Esophagus squamous epithelium (tissue), 4 donors: ENCODE data around the gene KAZN.

ENCODE experiments used
- CTCF ChIP-seq, 6 experiments: fragments of 450-650 bp in 4 of 6; fragments of 200-600 bp in 2 of 6; sonication (generic) in 2 of 6; IDR thresholded peaks; one replicate each; pipeline ENCODE4 v1.5.1; 2016 to 2019; ENCODE audit warnings: antibody characterized with exemption in 6 of 6, mild to moderate bottlenecking in 4 of 6, moderate library complexity in 4 of 6
- POLR2A ChIP-seq, 4 donors: fragments of 450-650 bp; IDR thresholded peaks; one replicate each; pipeline ENCODE4 v1.6.1; 2017; ENCODE audit warnings: antibody characterized with exemption in 4 of 4, mild to moderate bottlenecking in 4 of 4, moderate library complexity in 3 of 4

DNA sequence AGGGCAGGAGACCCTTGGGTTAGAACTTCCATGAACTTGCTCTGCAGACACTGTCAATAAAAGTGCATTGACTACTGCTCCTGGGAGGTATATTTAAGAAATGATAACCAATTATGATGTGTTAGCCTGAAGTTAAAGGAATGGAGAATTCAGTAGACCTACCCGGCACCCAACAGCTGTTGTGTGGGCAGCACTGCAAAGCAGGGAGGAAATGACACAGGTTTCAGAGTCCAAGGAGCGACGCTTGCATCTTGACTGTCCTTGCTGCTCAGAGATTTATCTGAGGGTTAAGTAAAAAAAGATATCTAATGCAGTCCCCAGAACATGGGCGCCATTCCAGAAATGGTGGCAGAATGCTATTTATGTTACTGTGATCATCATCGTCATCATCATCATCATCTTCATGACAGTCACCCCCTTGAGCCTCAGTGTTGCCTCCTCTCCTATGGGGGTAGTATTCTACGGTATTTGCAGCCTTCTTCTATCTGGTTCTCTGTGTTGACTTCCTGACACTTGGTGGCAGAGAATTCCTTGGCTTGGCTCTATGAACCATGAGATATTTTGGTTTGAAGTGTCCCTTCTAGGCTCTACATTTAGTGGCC lies 225.9 kb downstream of the KAZN start:
- TF ChIP-seq CTCF (IDR thresholded peaks at IDR 0.05) (no peak), POLR2A (IDR thresholded peaks at IDR 0.05) (no peak)
